GM12878 (cell line): Measurements from ENCODE around the gene ZNF501. TPM values are rescaled to one million over a fixed set of nuclear protein-coding genes. Genes with fewer than 3 reads are reported as not detected.

Experiments
- BMI1 ChIP-seq: fragments of 450-650 bp; IDR thresholded peaks from 2 replicates; pipeline ENCODE4 v1.6.1; 2016; ENCODE audit warnings: mild to moderate bottlenecking, moderate library complexity, borderline replicate concordance
- EP300 ChIP-seq, 2 experiments: fragments of 150-350 bp in 1 of 2; IDR thresholded peaks; 2 replicates each; pipeline ENCODE4 v1.6.1; 2011 to 2012; ENCODE audit warnings: low read depth in 2 of 2, low read length in 2 of 2, borderline replicate concordance in 1 of 2, improper control_type of control experiment in 1 of 2, inconsistent platforms in 1 of 2; ENCODE audit not compliant: control insufficient read depth in 1 of 2
- KAT2A ChIP-seq: conservative IDR thresholded peaks from 2 replicates; pipeline ENCODE4 v1.6.1; 2011; ENCODE audit warnings: low read depth, low read length; ENCODE audit not compliant: control insufficient read depth
- TAF1 ChIP-seq: IDR thresholded peaks from 2 replicates; pipeline ENCODE4 v1.6.1; 2011; ENCODE audit warnings: mild to moderate bottlenecking, low read depth, low read length, borderline replicate concordance
- TCF7 ChIP-seq: IDR thresholded peaks from 2 replicates; pipeline ENCODE4 v1.6.1; 2014; ENCODE audit warnings: antibody characterized with exemption, borderline replicate concordance
- polyA plus RNA-seq, 11 experiments: library from polyadenylated mRNA; depleted of rRNA in 4 of 11; unstranded in 6 of 11; stranded (reverse) in 5 of 11; fragments of >200 nt; fragmentation: Nextera tagmentation in 4 of 11; fragmentation: Illumina TruSeq in 1 of 11; extraction: Ambion mirVana in 4 of 11; extraction: Trizol in 1 of 11; gene quantifications; 1 replicate in 1 of 11; 2 replicates in 10 of 11; pipeline versions ENCODE4 v1.2.1 to v1.2.3, GENCODE V29; 2011 to 2016; ENCODE audit warnings: inconsistent platforms in 2 of 11, missing spikeins in 2 of 11, low read depth in 1 of 11
- total RNA-seq, 4 experiments: library from RNA; depleted of rRNA in 3 of 4; stranded (reverse); fragments of >200 nt in 3 of 4; fragmentation: Illumina TruSeq in 1 of 4; extraction: Trizol in 1 of 4; gene quantifications; 2 replicates each; pipeline versions ENCODE4 v1.2.1 to v1.2.3, GENCODE V29; 2013 to 2021
- TF ChIP-seq, protein P1 (sequence below): IDR thresholded peaks from 2 replicates; pipeline ENCODE4 v1.6.1; 2011; ENCODE audit warnings: low read depth, mild to moderate bottlenecking, low read length, moderate library complexity, borderline replicate concordance; ENCODE audit errors: extremely low read depth
- TF ChIP-seq, protein P2 (sequence below): fragments of 450-650 bp; IDR thresholded peaks from 2 replicates; pipeline ENCODE4 v1.6.1; 2017; ENCODE audit warnings: mild to moderate bottlenecking, moderate library complexity
- TF ChIP-seq, protein P3 (sequence below): fragments of 450-650 bp; IDR thresholded peaks from 2 replicates; pipeline ENCODE4 v1.6.1; 2017; ENCODE audit warnings: borderline replicate concordance

The ZNF501 gene
- total and polyA plus RNA-seq, 10 of the 15 experiments (the other 5 are each of a cell fraction or from before 2014, with no cell fraction given), result 0.35 to 3.8 (median 1.7) TPM

DNA sequence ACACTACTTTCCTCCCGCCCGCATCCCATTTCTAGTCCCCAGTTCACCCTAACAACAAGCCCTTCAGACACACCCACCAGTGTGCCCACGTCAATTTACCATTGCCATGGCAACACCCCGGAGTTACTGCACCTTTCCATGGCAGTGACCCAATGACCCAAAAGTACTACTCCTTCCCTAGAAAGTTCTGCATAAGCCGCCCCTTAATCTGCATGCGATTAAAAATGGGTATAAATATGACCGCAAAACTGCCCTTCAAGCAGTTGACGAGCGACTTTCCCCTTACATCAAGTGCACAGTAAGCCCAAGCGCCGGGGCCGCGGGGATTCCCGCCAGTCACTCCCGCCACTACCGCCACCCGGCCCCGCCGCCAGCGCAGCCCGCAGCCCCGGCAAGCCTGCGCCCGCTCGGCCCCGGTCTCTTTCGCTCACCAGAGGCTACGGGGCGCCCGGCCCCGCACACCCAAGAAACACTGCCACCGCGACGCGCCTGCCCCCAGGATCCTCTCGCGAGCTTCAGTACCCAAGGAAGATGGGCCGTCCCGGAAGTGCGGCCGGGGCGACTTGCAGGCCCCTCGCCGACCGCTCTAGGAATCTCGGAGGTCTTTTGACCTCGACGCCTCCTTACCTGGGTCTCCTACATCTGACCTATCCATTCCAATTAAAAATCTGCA lies 44.2 kb upstream of the ZNF501 start (continued):
- TF ChIP-seq, protein P1, sequence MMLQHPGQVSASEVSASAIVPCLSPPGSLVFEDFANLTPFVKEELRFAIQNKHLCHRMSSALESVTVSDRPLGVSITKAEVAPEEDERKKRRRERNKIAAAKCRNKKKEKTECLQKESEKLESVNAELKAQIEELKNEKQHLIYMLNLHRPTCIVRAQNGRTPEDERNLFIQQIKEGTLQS, result no peak
- peak; percentile 94 for TF ChIP-seq BMI1
- no peak for TF ChIP-seq TCF7
- TF ChIP-seq, protein P2, sequence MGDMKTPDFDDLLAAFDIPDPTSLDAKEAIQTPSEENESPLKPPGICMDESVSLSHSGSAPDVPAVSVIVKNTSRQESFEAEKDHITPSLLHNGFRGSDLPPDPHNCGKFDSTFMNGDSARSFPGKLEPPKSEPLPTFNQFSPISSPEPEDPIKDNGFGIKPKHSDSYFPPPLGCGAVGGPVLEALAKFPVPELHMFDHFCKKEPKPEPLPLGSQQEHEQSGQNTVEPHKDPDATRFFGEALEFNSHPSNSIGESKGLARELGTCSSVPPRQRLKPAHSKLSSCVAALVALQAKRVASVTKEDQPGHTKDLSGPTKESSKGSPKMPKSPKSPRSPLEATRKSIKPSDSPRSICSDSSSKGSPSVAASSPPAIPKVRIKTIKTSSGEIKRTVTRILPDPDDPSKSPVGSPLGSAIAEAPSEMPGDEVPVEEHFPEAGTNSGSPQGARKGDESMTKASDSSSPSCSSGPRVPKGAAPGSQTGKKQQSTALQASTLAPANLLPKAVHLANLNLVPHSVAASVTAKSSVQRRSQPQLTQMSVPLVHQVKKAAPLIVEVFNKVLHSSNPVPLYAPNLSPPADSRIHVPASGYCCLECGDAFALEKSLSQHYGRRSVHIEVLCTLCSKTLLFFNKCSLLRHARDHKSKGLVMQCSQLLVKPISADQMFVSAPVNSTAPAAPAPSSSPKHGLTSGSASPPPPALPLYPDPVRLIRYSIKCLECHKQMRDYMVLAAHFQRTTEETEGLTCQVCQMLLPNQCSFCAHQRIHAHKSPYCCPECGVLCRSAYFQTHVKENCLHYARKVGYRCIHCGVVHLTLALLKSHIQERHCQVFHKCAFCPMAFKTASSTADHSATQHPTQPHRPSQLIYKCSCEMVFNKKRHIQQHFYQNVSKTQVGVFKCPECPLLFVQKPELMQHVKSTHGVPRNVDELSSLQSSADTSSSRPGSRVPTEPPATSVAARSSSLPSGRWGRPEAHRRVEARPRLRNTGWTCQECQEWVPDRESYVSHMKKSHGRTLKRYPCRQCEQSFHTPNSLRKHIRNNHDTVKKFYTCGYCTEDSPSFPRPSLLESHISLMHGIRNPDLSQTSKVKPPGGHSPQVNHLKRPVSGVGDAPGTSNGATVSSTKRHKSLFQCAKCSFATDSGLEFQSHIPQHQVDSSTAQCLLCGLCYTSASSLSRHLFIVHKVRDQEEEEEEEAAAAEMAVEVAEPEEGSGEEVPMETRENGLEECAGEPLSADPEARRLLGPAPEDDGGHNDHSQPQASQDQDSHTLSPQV, result no peak
- TF ChIP-seq EP300 (IDR thresholded peaks at IDR 0.05; ENCODE audit: borderline replicate concordance in 1 of 2, control insufficient read depth in 1 of 2, low read depth in 2 of 2, low read length in 2 of 2), result no peak
- TF ChIP-seq, protein P3, sequence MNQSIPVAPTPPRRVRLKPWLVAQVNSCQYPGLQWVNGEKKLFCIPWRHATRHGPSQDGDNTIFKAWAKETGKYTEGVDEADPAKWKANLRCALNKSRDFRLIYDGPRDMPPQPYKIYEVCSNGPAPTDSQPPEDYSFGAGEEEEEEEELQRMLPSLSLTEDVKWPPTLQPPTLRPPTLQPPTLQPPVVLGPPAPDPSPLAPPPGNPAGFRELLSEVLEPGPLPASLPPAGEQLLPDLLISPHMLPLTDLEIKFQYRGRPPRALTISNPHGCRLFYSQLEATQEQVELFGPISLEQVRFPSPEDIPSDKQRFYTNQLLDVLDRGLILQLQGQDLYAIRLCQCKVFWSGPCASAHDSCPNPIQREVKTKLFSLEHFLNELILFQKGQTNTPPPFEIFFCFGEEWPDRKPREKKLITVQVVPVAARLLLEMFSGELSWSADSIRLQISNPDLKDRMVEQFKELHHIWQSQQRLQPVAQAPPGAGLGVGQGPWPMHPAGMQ, result peak; percentile 21; the same call in 1 of the 2 replicates
- peak; percentile 64; the same call in 1 of the 2 replicates for TF ChIP-seq TAF1
- TF ChIP-seq KAT2A, result no peak
